ENCODE results near the gene NETO2.

The NETO2 gene

GRCh38 chr16:47142486-47142820 is 1.3 kb downstream of the NETO2 start:
- Histone ChIP-seq H4K20me1 (ENCODE audit: low read depth, low read length) (peaks cover 20% of the 10 kb centered on the region), H3K27me3 (ENCODE audit: low read length) (no peaks in the 10 kb centered on the region), H3K9me3 (ENCODE audit: insufficient read depth, low read length) (no peaks in the 10 kb centered on the region), H3K36me3 (ENCODE audit: low read length) (peaks cover 6% of the 10 kb centered on the region; the same call in 1 of the 2 replicates), H3K9ac (ENCODE audit: low read length) (peak overlapping the region; percentile 88), H3K27ac (ENCODE audit: low read depth, low read length) (peak overlapping the region; percentile 81), H3K79me2 (ENCODE audit: insufficient read depth, low read length) (peaks cover 58% of the 10 kb centered on the region), H2AFZ (ENCODE audit: low read depth, low read length, severe bottlenecking) (peak overlapping the region; percentile 43), H3K9me2 (replicated peaks; ENCODE audit: insufficient read depth, low read length) (no peaks in the 10 kb centered on the region), H3K4me2 (ENCODE audit: low read depth, low read length, poor library complexity, severe bottlenecking) (peak overlapping the region; percentile 83), H3K4me3 (ENCODE audit: insufficient read depth, low read length, poor library complexity, severe bottlenecking) (peak overlapping the region; percentile 95), H3F3A (ENCODE audit: insufficient read depth) (peaks cover 9% of the 10 kb centered on the region)
- TF ChIP-seq CTCF (IDR thresholded peaks at IDR 0.05; ENCODE audit: insufficient read depth, low read length, poor library complexity, severe bottlenecking) (no peak), EZH2phosphoT487 (conservative IDR thresholded peaks at IDR 0.05; ENCODE audit: low read length) (no peak)

DNA sequence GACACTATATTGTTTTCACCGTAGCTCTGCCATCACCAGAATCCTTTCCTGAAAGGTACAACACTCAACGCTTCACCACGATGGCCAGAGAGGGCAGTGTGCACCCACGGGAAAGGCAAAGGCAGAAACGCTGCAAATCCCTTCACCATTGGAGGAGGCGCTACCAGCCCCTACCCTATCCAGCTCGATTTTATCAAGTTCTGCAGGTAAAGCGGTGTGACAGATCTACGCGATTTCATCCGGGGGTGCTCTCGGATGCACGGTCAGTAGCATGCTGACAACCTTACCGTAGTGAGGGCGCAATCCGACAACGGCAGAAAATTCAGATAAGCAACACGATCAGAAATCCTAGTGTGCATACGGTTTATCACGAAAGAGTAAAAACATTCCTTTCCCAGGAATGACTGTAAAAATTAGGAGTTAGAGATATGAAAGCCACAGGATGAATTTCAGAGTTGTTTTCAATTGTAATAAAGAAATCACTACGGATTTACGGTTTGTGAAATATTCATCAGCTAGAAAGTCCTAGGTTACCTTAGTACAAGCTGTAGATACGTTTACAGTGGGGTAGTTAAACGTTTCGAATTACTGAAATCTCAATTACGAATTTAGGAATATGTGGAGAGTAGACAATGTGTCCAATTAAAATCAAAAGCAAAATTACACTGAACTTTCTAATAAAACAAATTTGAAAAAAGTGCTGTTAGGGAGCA is 1.8 kb downstream of the NETO2 start:
- Histone ChIP-seq H3F3A (ENCODE audit: insufficient read depth) (peaks cover 9% of the 10 kb centered on the region), H3K9me3 (ENCODE audit: insufficient read depth, low read length) (no peaks in the 10 kb centered on the region), H3K27me3 (ENCODE audit: low read length) (no peaks in the 10 kb centered on the region), H3K4me2 (ENCODE audit: low read depth, low read length, poor library complexity, severe bottlenecking) (peak overlapping the region; percentile 83), H3K9ac (ENCODE audit: low read length) (peak overlapping the region; percentile 88), H3K79me2 (ENCODE audit: insufficient read depth, low read length) (peaks cover 63% of the 10 kb centered on the region), H4K20me1 (ENCODE audit: low read depth, low read length) (peaks cover 24% of the 10 kb centered on the region), H3K27ac (ENCODE audit: low read depth, low read length) (peak overlapping the region; percentile 81), H3K36me3 (ENCODE audit: low read length) (peaks cover 6% of the 10 kb centered on the region; the same call in 1 of the 2 replicates), H3K4me3 (ENCODE audit: insufficient read depth, low read length, poor library complexity, severe bottlenecking) (peak overlapping the region; percentile 95), H2AFZ (ENCODE audit: low read depth, low read length, severe bottlenecking) (no peak overlapping the region), H3K9me2 (replicated peaks; ENCODE audit: insufficient read depth, low read length) (no peaks in the 10 kb centered on the region)
- TF ChIP-seq EZH2phosphoT487 (conservative IDR thresholded peaks at IDR 0.05; ENCODE audit: low read length) (no peak), CTCF (IDR thresholded peaks at IDR 0.05; ENCODE audit: insufficient read depth, low read length, poor library complexity, severe bottlenecking) (peak; percentile 93)

DNA sequence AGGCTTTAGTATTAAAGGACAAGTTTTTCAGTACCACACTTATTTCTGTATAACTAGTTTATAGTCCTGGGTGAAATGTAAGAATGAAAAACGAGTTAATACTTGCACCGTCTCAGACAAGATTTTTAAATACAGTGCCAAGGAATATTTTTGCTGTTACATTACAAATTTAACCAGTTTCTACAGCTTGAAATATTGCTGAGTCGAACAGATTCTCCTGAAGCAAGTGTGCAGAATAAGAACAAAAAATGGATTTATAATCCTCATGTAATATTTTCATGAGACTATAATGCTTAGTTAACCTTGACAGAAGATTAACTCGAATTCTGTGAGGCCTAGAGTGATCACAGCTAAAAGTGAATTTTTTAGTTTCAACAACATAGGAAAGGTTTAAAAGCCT is 3.1 kb downstream of the NETO2 start:
- H3K79me2 ChIP-seq (ENCODE audit: insufficient read depth, low read length), result peaks cover 76% of the 10 kb centered on the region
- H4K20me1 ChIP-seq (ENCODE audit: low read depth, low read length), result peaks cover 28% of the 10 kb centered on the region
- no peak overlapping the region for H3K27ac ChIP-seq (ENCODE audit: low read depth, low read length)
- H3K9me3 ChIP-seq (ENCODE audit: insufficient read depth, low read length), result no peaks in the 10 kb centered on the region
- peak overlapping the region; percentile 83 for H3K4me2 ChIP-seq (ENCODE audit: low read depth, low read length, poor library complexity, severe bottlenecking)
- H3K4me3 ChIP-seq (ENCODE audit: insufficient read depth, low read length, poor library complexity, severe bottlenecking), result no peak overlapping the region
- H3K9ac ChIP-seq (ENCODE audit: low read length), result peak overlapping the region; percentile 1; the same call in 1 of the 2 replicates
- H2AFZ ChIP-seq (ENCODE audit: low read depth, low read length, severe bottlenecking), result no peak overlapping the region
- no peaks in the 10 kb centered on the region for H3K9me2 ChIP-seq (replicated peaks; ENCODE audit: insufficient read depth, low read length)
- peaks cover 10% of the 10 kb centered on the region for H3F3A ChIP-seq (ENCODE audit: insufficient read depth)
- no peaks in the 10 kb centered on the region for H3K27me3 ChIP-seq (ENCODE audit: low read length)
- TF ChIP-seq EZH2phosphoT487 (conservative IDR thresholded peaks at IDR 0.05; ENCODE audit: low read length) (no peak), CTCF (IDR thresholded peaks at IDR 0.05; ENCODE audit: insufficient read depth, low read length, poor library complexity, severe bottlenecking) (no peak)
- peaks cover 6% of the 10 kb centered on the region; the same call in 1 of the 2 replicates for H3K36me3 ChIP-seq (ENCODE audit: low read length)
